HepG2 (cell line): ENCODE results near the gene MRM2. TPM values are rescaled to one million over a fixed set of nuclear protein-coding genes. Genes with fewer than 3 reads are reported as not detected.

Experiments
- BORCS8-MEF2B ChIP-seq: sonication (generic); formaldehyde crosslinking; IDR thresholded peaks from 2 replicates; pipeline ENCODE4 v1.8.0; 2022; ENCODE audit warnings: mild to moderate bottlenecking, missing genetic modification reagents
- CCDC6 ChIP-seq: sonication (generic); formaldehyde crosslinking; IDR thresholded peaks from 2 replicates; pipeline ENCODE4 v1.8.1; 2022; ENCODE audit warnings: mild to moderate bottlenecking, missing genetic modification reagents, moderate library complexity
- FUBP1 ChIP-seq: sonication (generic); formaldehyde crosslinking; IDR thresholded peaks from 2 replicates; pipeline ENCODE4 v1.5.1; 2020; ENCODE audit warnings: missing genetic modification reagents, mild to moderate bottlenecking, borderline replicate concordance
- HCFC1 ChIP-seq: fragments of 150-350 bp; IDR thresholded peaks from 2 replicates; pipeline ENCODE4 v1.6.1; 2014; ENCODE audit warnings: low read depth, low read length
- KAT7 ChIP-seq: IDR thresholded peaks from 2 replicates; pipeline ENCODE4 v1.6.1; 2018; ENCODE audit warnings: borderline replicate concordance, missing compliant biosample characterization
- KMT2A ChIP-seq: sonication (generic); formaldehyde crosslinking; IDR thresholded peaks from 2 replicates; pipeline ENCODE4 v1.4.0; 2020; ENCODE audit warnings: missing genetic modification reagents
- MED1 ChIP-seq: sonication (generic); formaldehyde crosslinking; IDR thresholded peaks from 2 replicates; pipeline ENCODE4 v1.4.0; 2020; ENCODE audit warnings: missing genetic modification reagents
- PITX1 ChIP-seq: sonication (generic); formaldehyde crosslinking; IDR thresholded peaks from 2 replicates; pipeline ENCODE4 v1.5.1; 2020; ENCODE audit warnings: mild to moderate bottlenecking, missing genetic modification reagents
- REL ChIP-seq: sonication (generic); formaldehyde crosslinking; conservative IDR thresholded peaks from 2 replicates; pipeline ENCODE4 v1.8.0; 2022; ENCODE audit warnings: mild to moderate bottlenecking, missing genetic modification reagents, moderate library complexity
- REST ChIP-seq, 2 experiments: IDR thresholded peaks; 2 replicates each; pipeline ENCODE4 v1.6.1; 2011 to 2012; ENCODE audit warnings: low read length in 2 of 2, borderline replicate concordance in 1 of 2, low read depth in 1 of 2, mild to moderate bottlenecking in 1 of 2, moderate library complexity in 1 of 2
- SMAD3 ChIP-seq: sonication (generic); formaldehyde crosslinking; IDR thresholded peaks from 2 replicates; pipeline ENCODE4 v1.4.0; 2020; ENCODE audit warnings: missing genetic modification reagents
- TOE1 ChIP-seq: sonication (generic); formaldehyde crosslinking; IDR thresholded peaks from 2 replicates; pipeline ENCODE4 v1.4.0; 2020; ENCODE audit warnings: mild to moderate bottlenecking, missing genetic modification reagents
- YY1 ChIP-seq: IDR thresholded peaks from 2 replicates; pipeline ENCODE4 v1.6.1; 2011; ENCODE audit warnings: low read length, low read depth, moderate library complexity, mild to moderate bottlenecking; ENCODE audit not compliant: insufficient read depth, insufficient replicate concordance
- ZBTB43 ChIP-seq: sonication (generic); formaldehyde crosslinking; conservative IDR thresholded peaks from 2 replicates; pipeline ENCODE4 v1.4.0; 2020; ENCODE audit warnings: missing genetic modification reagents
- ZBTB7A ChIP-seq: sonication (generic); formaldehyde crosslinking; IDR thresholded peaks from 2 replicates; pipeline ENCODE4 v1.8.0; 2022; ENCODE audit warnings: mild to moderate bottlenecking, missing genetic modification reagents
- ZFP36 ChIP-seq: fragments of 150-350 bp; IDR thresholded peaks from 2 replicates; pipeline ENCODE4 v1.6.1; 2018; ENCODE audit warnings: borderline replicate concordance, low read length, low read depth; ENCODE audit not compliant: partially characterized antibody
- ZNF124 ChIP-seq: sonication (generic); formaldehyde crosslinking; IDR thresholded peaks from 2 replicates; pipeline ENCODE4 v1.4.0; 2020; ENCODE audit warnings: missing genetic modification reagents
- ZNF546 ChIP-seq: sonication (generic); formaldehyde crosslinking; conservative IDR thresholded peaks from 2 replicates; pipeline ENCODE4 v1.8.1; 2023; ENCODE audit warnings: mild to moderate bottlenecking, missing genetic modification reagents
- ZNF784 ChIP-seq: sonication (generic); formaldehyde crosslinking; IDR thresholded peaks from 2 replicates; pipeline ENCODE4 v1.5.1; 2020; ENCODE audit warnings: missing genetic modification reagents, mild to moderate bottlenecking, borderline replicate concordance
- ZNF792 ChIP-seq: IDR thresholded peaks from 2 replicates; pipeline ENCODE4 v1.6.1; 2016
- ZSCAN20 ChIP-seq: sonication (generic); formaldehyde crosslinking; IDR thresholded peaks from 2 replicates; pipeline ENCODE4 v1.4.0; 2020; ENCODE audit warnings: missing genetic modification reagents, mild to moderate bottlenecking, borderline replicate concordance
- polyA plus RNA-seq, 8 experiments: library from polyadenylated mRNA; depleted of rRNA in 3 of 8; stranded (reverse) in 7 of 8; unstranded in 1 of 8; fragments of >200 nt; fragmentation: Illumina TruSeq in 4 of 8; extraction: Trizol in 4 of 8; gene quantifications; 2 replicates each; pipeline versions ENCODE4 v1.2.1 to v1.2.3, GENCODE V29; 2011 to 2016; ENCODE audit warnings: low read depth in 4 of 8, missing spikeins in 1 of 8, mixed read lengths in 1 of 8; ENCODE audit not compliant: insufficient read depth in 1 of 8
- total RNA-seq, 5 experiments: library from RNA; depleted of rRNA; stranded (reverse); fragments of >200 nt; fragmentation: Illumina TruSeq; extraction: Trizol; gene quantifications; 2 replicates each; pipeline ENCODE4 v1.2.3, GENCODE V29; 2016; ENCODE audit warnings: low read depth in 1 of 5

Gene MRM2
- total and polyA plus RNA-seq, 2 of the 13 experiments (the other 11 are each of a cell fraction or from before 2014, with no cell fraction given), result 13.2 to 34.2 TPM

GRCh38 chr7:2241580-2242540, at the start of gene MRM2, which contains the start of gene NUDT1 (continued):
- TF ChIP-seq ZBTB43 (CRISPR knock-in tag), result 0 out of 2 replicates have a peak, but pooled peaks have one; percentile 30
- TF ChIP-seq TOE1 (CRISPR knock-in tag), result peak; percentile 34; the same call in 1 of the 2 replicates
- no peak for TF ChIP-seq FUBP1
- 0 out of 4 replicates have a peak, but pooled peaks of 1 of the 2 experiments have one; percentile 15 for TF ChIP-seq REST (IDR thresholded peaks at IDR 0.05; ENCODE audit: borderline replicate concordance in 1 of 2, low read depth in 1 of 2, low read length in 2 of 2)
- TF ChIP-seq YY1, result peak; percentile 94
- peak; percentile 90; the same call in 1 of the 2 replicates for TF ChIP-seq REL
- TF ChIP-seq ZFP36, result no peak
- TF ChIP-seq ZNF792, result 0 out of 2 replicates have a peak, but pooled peaks have one; percentile 66
- peak; percentile 63; the same call in 1 of the 2 replicates for TF ChIP-seq ZNF784 (CRISPR knock-in tag)
- 0 out of 2 replicates have a peak, but pooled peaks have one; percentile 21 for TF ChIP-seq ZBTB7A (CRISPR knock-in tag)
- TF ChIP-seq HCFC1, result peak; percentile 49
- peak; percentile 95 for TF ChIP-seq BORCS8-MEF2B (CRISPR knock-in tag)
- TF ChIP-seq ZNF546 (CRISPR knock-in tag), result no peak
- TF ChIP-seq ZSCAN20 (CRISPR knock-in tag), result peak; percentile 77; the same call in 1 of the 2 replicates
- peak; percentile 95 for TF ChIP-seq CCDC6 (CRISPR knock-in tag)
- TF ChIP-seq SMAD3, result 0 out of 2 replicates have a peak, but pooled peaks have one; percentile 56
- peak; percentile 95 for TF ChIP-seq KMT2A (CRISPR knock-in tag)
- peak; percentile 84; the same call in 1 of the 2 replicates for TF ChIP-seq KAT7 (CRISPR knock-in tag)
- TF ChIP-seq PITX1 (CRISPR knock-in tag), result peak; percentile 66
- peak; percentile 44 for TF ChIP-seq MED1
- TF ChIP-seq ZNF124 (CRISPR knock-in tag), result peak; percentile 64; the same call in 1 of the 2 replicates
